ACC112 (cell line): Measurements from ENCODE around the gene KRTAP5-2.

Experiments
- H2AFZ ChIP-seq: fragments of 200-600 bp; sonication (generic); one replicate; pipeline ENCODE4 v1.6.0; 2017; ENCODE audit warnings: antibody characterized with exemption, low read length; ENCODE audit not compliant: unreplicated experiment
- H3K27ac ChIP-seq: fragments of 200-600 bp; sonication (generic); 2 replicates; pipeline ENCODE4 v1.5.1; 2014; ENCODE audit warnings: low read depth, mild to moderate bottlenecking, antibody characterized with exemption, low read length, moderate library complexity
- H3K27me3 ChIP-seq: fragments of 200-600 bp; sonication (generic); 2 replicates; pipeline ENCODE4 v1.6.1; 2014; ENCODE audit warnings: mild to moderate bottlenecking, antibody characterized with exemption, low read length, moderate library complexity, mixed read lengths; ENCODE audit not compliant: insufficient read depth
- H3K36me3 ChIP-seq: fragments of 200-600 bp; sonication (generic); 2 replicates; pipeline ENCODE4 v1.6.1; 2016; ENCODE audit warnings: mild to moderate bottlenecking, antibody characterized with exemption, low read length, moderate library complexity, mixed read lengths; ENCODE audit not compliant: insufficient read depth
- H3K4me1 ChIP-seq: fragments of 200-600 bp; sonication (generic); one replicate; pipeline ENCODE4 v1.6.1; 2016; ENCODE audit warnings: low read length, mixed read lengths; ENCODE audit not compliant: insufficient read depth, unreplicated experiment, control insufficient read depth
- H3K4me3 ChIP-seq: fragments of 200-600 bp; sonication (generic); 2 replicates; pipeline ENCODE4 v1.5.1; 2014; ENCODE audit warnings: mild to moderate bottlenecking, low read depth, low read length
- H3K79me2 ChIP-seq: fragments of 200-600 bp; sonication (generic); one replicate; pipeline ENCODE4 v1.6.0; 2016; ENCODE audit warnings: low read length; ENCODE audit not compliant: control insufficient read depth, unreplicated experiment, insufficient read depth

Gene KRTAP5-2

GRCh38 chr11:1639102-1639620, 41.1 kb upstream of the KRTAP5-2 start:
- H3K27ac ChIP-seq, result no peak overlapping the region
- no peaks in the 10 kb centered on the region for H3K79me2 ChIP-seq
- no peaks in the 10 kb centered on the region for H3K36me3 ChIP-seq
- H3K27me3 ChIP-seq, result peaks cover 39% of the 10 kb centered on the region
- no peak overlapping the region for H2AFZ ChIP-seq
- H3K4me1 ChIP-seq, result no peaks in the 10 kb centered on the region
- no peak overlapping the region for H3K4me3 ChIP-seq

DNA sequence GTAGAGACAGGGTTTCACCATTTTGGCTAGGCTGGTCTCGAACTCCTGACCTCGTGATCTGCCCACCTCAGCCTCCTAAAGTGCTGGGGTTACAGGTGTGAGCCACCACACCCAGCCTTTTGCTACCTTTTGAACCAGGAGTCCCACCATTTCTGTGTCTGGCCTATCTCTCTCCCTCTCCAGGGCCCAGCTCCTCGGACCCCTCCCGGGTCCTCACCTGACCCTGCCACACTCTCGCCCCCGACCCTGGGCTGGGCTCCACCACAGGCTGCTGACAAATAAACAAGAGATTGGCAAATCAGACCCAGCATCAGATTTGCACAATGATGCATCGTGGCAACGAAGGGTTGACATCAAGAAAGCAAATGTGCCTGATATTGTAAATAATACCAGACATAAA, 40.2 kb upstream of the KRTAP5-2 start:
- no peaks in the 10 kb centered on the region for H3K79me2 ChIP-seq
- no peaks in the 10 kb centered on the region for H3K4me1 ChIP-seq
- H3K27me3 ChIP-seq, result peaks cover 46% of the 10 kb centered on the region
- H3K36me3 ChIP-seq, result no peaks in the 10 kb centered on the region
- no peak overlapping the region for H2AFZ ChIP-seq
- no peak overlapping the region for H3K27ac ChIP-seq
- H3K4me3 ChIP-seq, result no peak overlapping the region

DNA sequence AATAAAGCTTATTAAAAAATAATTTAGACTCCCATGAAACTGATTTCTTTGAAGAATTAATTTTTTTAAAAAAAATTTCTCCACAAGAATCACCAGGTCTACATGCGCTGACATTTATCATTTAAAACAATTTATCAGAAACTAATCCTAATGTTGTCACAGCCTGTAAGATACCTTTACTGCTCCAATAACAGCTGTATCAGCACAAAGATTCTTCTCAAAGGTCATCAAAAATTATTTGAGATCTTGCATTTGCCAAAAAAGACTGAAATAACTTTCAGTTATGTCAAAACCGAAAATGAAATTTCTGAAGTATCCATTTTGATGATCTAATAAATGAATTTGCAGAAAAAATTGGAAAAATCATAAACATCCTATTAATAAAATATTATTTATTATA, 39.5 kb upstream of the KRTAP5-2 start:
- H3K4me1 ChIP-seq, result no peaks in the 10 kb centered on the region
- no peaks in the 10 kb centered on the region for H3K79me2 ChIP-seq
- H3K36me3 ChIP-seq, result no peaks in the 10 kb centered on the region
- H3K27me3 ChIP-seq, result peaks cover 50% of the 10 kb centered on the region
- H3K4me3 ChIP-seq, result no peak overlapping the region
- no peak overlapping the region for H2AFZ ChIP-seq
- no peak overlapping the region for H3K27ac ChIP-seq

GRCh38 chr11:1636291-1636950, 38.3 kb upstream of the KRTAP5-2 start:
- no peak overlapping the region for H3K4me3 ChIP-seq
- H3K79me2 ChIP-seq, result no peaks in the 10 kb centered on the region
- H3K27ac ChIP-seq, result no peak overlapping the region
- H3K27me3 ChIP-seq, result peaks cover 62% of the 10 kb centered on the region
- no peaks in the 10 kb centered on the region for H3K36me3 ChIP-seq
- H3K4me1 ChIP-seq, result no peaks in the 10 kb centered on the region
- no peak overlapping the region for H2AFZ ChIP-seq

DNA sequence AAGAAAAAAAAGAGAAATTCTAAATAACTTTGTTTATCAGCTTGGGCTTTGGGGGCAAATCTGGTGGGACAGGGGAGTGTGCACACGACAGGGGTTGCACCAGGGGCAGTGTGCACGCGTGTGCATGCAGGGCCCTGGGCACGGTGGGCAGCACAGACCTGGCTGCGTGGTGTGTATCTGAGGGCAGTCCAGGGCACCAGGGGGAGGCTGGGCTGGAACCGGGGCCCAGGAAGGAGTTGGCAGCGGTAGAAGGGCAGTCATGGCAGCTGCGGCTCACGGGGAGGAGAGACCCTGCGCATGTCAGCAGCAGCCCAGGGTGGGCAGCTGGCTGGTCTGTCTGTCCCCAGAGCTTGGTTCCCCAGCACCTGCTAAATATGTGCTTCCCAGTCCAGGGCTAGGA, 35.8 kb upstream of the KRTAP5-2 start:
- H3K36me3 ChIP-seq, result no peaks in the 10 kb centered on the region
- no peak overlapping the region for H2AFZ ChIP-seq
- no peaks in the 10 kb centered on the region for H3K79me2 ChIP-seq
- H3K27me3 ChIP-seq, result peaks cover 69% of the 10 kb centered on the region
- H3K4me1 ChIP-seq, result no peaks in the 10 kb centered on the region
- H3K4me3 ChIP-seq, result no peak overlapping the region
- no peak overlapping the region for H3K27ac ChIP-seq

DNA sequence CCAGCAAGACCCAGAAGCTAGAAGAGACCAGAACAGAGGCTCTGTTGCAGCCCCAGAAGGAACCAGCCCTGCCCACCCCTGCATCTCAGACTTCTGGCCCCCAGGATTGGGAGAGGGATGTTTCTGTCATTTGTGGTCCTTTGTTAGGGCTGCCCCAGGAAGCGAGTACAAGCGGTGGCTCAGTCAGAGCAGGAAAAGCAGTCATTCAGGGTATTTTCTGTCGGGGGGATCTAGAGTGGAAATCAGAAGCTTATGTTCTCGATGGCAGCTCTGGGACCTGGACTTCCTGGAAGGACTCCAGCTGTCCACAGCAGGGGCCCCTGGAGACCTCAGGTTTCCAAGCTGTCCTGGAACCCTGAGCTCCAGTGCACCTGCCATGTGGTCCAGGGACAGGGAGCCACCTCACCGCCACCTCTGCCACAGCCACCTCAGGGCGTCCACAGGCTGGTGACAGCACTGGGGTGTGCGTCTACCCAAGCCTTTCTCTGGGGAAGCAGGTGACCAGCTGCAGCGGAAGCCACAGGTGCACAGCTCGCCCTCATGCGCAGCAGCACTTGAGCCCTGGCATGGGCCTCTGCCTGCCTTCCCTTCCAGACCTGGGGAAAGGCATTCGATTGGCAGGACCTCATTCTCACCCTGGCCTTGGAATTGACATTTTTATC, 34.1 kb upstream of the KRTAP5-2 start:
- Histone ChIP-seq H3K36me3 (no peaks in the 10 kb centered on the region), H2AFZ (no peak overlapping the region), H3K4me3 (no peak overlapping the region), H3K4me1 (no peaks in the 10 kb centered on the region), H3K27me3 (peaks cover 76% of the 10 kb centered on the region), H3K27ac (no peak overlapping the region), H3K79me2 (no peaks in the 10 kb centered on the region)

GRCh38 chr11:1631066-1631568, 33.0 kb upstream of the KRTAP5-2 start:
- no peak overlapping the region for H3K4me3 ChIP-seq
- peaks cover 81% of the 10 kb centered on the region for H3K27me3 ChIP-seq
- no peaks in the 10 kb centered on the region for H3K4me1 ChIP-seq
- H3K36me3 ChIP-seq, result no peaks in the 10 kb centered on the region
- H3K27ac ChIP-seq, result no peak overlapping the region
- no peak overlapping the region for H2AFZ ChIP-seq
- H3K79me2 ChIP-seq, result no peaks in the 10 kb centered on the region

DNA sequence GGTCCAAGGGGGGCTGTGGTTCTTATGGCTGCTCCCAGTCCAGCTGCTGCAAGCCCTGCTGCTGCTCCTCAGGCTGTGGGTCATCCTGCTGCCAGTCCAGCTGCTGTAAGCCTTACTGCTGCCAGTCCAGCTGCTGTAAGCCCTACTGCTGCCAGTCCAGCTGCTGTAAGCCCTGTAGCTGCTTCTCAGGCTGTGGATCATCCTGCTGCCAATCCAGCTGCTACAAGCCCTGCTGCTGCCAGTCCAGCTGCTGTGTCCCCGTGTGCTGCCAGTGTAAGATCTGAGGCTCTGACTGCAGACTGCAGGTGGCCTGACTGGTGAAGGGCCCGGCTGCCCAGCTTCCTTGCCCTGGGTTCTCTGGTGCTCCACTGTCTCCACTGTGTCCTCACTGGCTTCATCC, 32.2 kb upstream of the KRTAP5-2 start:
- H3K79me2 ChIP-seq, result no peaks in the 10 kb centered on the region
- H3K27me3 ChIP-seq, result peaks cover 82% of the 10 kb centered on the region
- H2AFZ ChIP-seq, result no peak overlapping the region
- H3K27ac ChIP-seq, result no peak overlapping the region
- no peak overlapping the region for H3K4me3 ChIP-seq
- H3K4me1 ChIP-seq, result no peaks in the 10 kb centered on the region
- no peaks in the 10 kb centered on the region for H3K36me3 ChIP-seq

GRCh38 chr11:1629326-1630185, 31.5 kb upstream of the KRTAP5-2 start, which contains the start of gene KRTAP5-5:
TSS of gene KRTAP5-5 (plus strand) at chr11:1629775. CDS start at chr11:1629841, 66 bp downstream.
- H2AFZ ChIP-seq, result no peak within 1 kb of the TSS
- H3K36me3 ChIP-seq, result no peaks in the 10 kb centered on the region
- peaks cover 83% of the 10 kb centered on the region for H3K27me3 ChIP-seq
- H3K4me3 ChIP-seq, result no peak within 1 kb of the TSS
- no peaks in the 10 kb centered on the region for H3K4me1 ChIP-seq
- no peak within 1 kb of the TSS for H3K27ac ChIP-seq
- H3K79me2 ChIP-seq, result no peaks in the 10 kb centered on the region

DNA sequence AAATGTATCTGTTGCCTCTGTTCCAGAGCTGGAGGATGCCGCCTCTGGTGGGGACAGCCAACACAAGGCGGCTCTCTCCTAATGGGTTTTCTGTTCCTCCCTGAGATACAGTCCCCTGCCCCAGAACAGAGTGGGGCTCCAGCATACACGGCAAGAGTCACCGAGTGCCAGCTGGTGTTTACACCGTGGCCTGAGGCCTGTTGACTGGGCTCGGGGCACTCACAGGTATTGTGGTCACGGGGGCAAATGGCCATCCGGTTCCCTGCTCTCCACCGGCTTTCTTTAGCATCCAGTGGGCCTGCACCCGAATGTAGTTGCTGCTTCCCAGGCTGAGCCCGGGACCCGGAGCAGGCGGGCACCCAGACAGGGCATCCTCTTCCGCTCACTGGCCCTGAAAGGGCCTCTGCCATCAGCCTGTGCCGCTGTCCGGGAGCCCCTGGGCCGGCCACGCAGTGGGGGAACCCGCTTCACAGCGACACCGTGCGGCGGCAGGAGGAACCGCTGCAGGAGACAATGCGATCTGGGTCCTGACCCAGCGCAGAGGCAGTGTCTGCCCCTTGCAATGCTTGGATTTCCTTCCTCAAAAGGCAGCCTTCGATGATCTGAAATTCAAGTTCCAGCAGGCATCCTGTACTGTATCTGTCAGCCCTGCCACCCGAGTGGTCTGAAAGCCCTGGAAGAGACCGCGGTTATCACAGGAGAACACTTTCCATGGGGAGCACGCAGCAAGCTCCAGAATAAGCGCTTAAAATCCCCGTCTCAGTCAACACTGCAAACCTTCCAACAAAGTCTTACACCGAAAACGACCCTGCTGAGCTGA, 30.6 kb upstream of the KRTAP5-2 start:
- Histone ChIP-seq H3K79me2 (no peaks in the 10 kb centered on the region), H3K27me3 (peaks cover 81% of the 10 kb centered on the region), H3K36me3 (no peaks in the 10 kb centered on the region), H2AFZ (no peak overlapping the region), H3K4me1 (no peaks in the 10 kb centered on the region), H3K27ac (no peak overlapping the region), H3K4me3 (no peak overlapping the region)
